Fibroblast of lung (primary cell): ENCODE results near the gene CGNL1.

Experiments used
- CTCF ChIP-seq, 2 donors: IDR thresholded peaks in 1 of 2; conservative IDR thresholded peaks in 1 of 2; 1 replicate in 1 of 2; 2 replicates in 1 of 2; pipeline ENCODE4 v1.5.1; 2011 to 2012; ENCODE audit warnings: low read length in 2 of 2, control low read depth in 1 of 2, inconsistent platforms in 1 of 2, low read depth in 1 of 2, mild to moderate bottlenecking in 1 of 2
- EZH2 ChIP-seq: IDR thresholded peaks from 2 replicates; pipeline ENCODE4 v1.5.1; 2012; ENCODE audit warnings: low read length, control low read depth, mild to moderate bottlenecking; ENCODE audit errors: missing control alignments

- TF ChIP-seq CTCF (conservative IDR thresholded peaks at IDR 0.05 in 1 of 2, IDR thresholded peaks at IDR 0.05 in 1 of 2; ENCODE audit: low read depth in 1 of 2, low read length in 2 of 2), result no peak
- TF ChIP-seq EZH2, result no peak
Measured at GRCh38 chr15:57330619-57331340, 45.5 kb upstream of the CGNL1 start.
